Suprapubic skin (tissue), 4 donors: Measurements from ENCODE around the gene GRM7. TPM values are rescaled to one million over a fixed set of nuclear protein-coding genes. Genes with fewer than 3 reads are reported as not detected.

Experiments used
- DNase-seq, 2 donors: peaks; one replicate each; pipeline ENCODE4 v3.0.0-alpha.2; 2019; ENCODE audit warnings: low spot score in 2 of 2
- H3K27ac ChIP-seq: fragments of 200-600 bp; sonication (generic); one replicate; pipeline ENCODE4 v1.5.1; 2019
- H3K27me3 ChIP-seq: fragments of 200-600 bp; sonication (generic); one replicate; pipeline ENCODE4 v1.5.1; 2019
- H3K36me3 ChIP-seq: fragments of 200-600 bp; sonication (generic); one replicate; pipeline ENCODE4 v1.5.1; 2019
- H3K4me1 ChIP-seq: fragments of 200-600 bp; sonication (generic); one replicate; pipeline ENCODE4 v1.5.1; 2019
- H3K4me3 ChIP-seq: fragments of 200-600 bp; sonication (generic); one replicate; pipeline ENCODE4 v1.5.1; 2019; ENCODE audit warnings: mild to moderate bottlenecking
- H3K9me3 ChIP-seq: fragments of 200-600 bp; sonication (generic); one replicate; pipeline ENCODE4 v1.5.1; 2019
- EP300 ChIP-seq: sonication (generic); formaldehyde crosslinking; IDR thresholded peaks from one replicate; pipeline ENCODE4 v1.6.1; 2017; ENCODE audit warnings: antibody characterized with exemption
- POLR2A ChIP-seq, 2 donors: fragments of 450-650 bp; IDR thresholded peaks; one replicate each; pipeline ENCODE4 v1.6.1; 2017; ENCODE audit warnings: antibody characterized with exemption in 2 of 2, mild to moderate bottlenecking in 2 of 2, moderate library complexity in 2 of 2
- POLR2AphosphoS5 ChIP-seq, 3 donors: sonication (generic); formaldehyde crosslinking; IDR thresholded peaks; one replicate each; pipeline ENCODE4 v1.6.1; 2017; ENCODE audit warnings: antibody characterized with exemption in 3 of 3
- WGBS: methylation state at CpG from one replicate; pipeline ENCODE4 v1.1.5; 2018; 5-methylcytosine and 5-hydroxymethylcytosine counted together
- total RNA-seq, 4 donors: library from RNA; depleted of rRNA; stranded (reverse); fragments of >200 nt; gene quantifications; one replicate each; pipeline ENCODE4 v1.1.0, GENCODE V29; 2016
- TF ChIP-seq, protein P1 (sequence below), 2 donors: fragments of 200-600 bp in 1 of 2; fragments of 450-650 bp in 1 of 2; sonication (generic) in 1 of 2; IDR thresholded peaks; one replicate each; pipeline ENCODE4 v1.5.1; 2016 to 2019; ENCODE audit warnings: antibody characterized with exemption in 2 of 2, mild to moderate bottlenecking in 1 of 2, moderate library complexity in 1 of 2

GRM7 gene
- total RNA-seq, 4 donors from 2014 or later: 0.21 to 0.48 TPM; not detected in 2

DNA sequence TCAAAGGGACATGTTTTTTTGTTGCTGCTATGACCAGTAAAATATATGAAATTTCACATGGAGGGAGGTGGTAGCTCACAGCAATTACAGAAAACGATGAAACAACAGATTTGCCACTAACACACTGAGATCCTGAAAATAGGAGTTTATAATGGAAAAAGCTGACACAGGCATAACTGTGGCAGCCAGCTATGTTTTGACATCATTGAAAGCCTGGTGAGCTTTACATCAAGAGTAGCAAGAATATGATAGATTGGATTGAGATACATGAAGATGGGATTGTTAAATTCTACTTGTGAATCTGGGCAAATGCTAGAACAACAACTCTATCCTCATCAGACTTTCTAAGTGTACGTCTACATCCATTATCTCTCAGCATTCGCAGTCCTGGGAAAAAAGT is 760.7 kb downstream of the GRM7 start:
- no peak for DNase-seq
- H3K4me1 ChIP-seq: no peaks in the 10 kb centered on the region
- WGBS: 86% methylated on average over 3 of the region's 3 CpGs
- H3K27me3 ChIP-seq: no peaks in the 10 kb centered on the region
- no peak for TF ChIP-seq POLR2A (IDR thresholded peaks at IDR 0.05)
- TF ChIP-seq, protein P1, sequence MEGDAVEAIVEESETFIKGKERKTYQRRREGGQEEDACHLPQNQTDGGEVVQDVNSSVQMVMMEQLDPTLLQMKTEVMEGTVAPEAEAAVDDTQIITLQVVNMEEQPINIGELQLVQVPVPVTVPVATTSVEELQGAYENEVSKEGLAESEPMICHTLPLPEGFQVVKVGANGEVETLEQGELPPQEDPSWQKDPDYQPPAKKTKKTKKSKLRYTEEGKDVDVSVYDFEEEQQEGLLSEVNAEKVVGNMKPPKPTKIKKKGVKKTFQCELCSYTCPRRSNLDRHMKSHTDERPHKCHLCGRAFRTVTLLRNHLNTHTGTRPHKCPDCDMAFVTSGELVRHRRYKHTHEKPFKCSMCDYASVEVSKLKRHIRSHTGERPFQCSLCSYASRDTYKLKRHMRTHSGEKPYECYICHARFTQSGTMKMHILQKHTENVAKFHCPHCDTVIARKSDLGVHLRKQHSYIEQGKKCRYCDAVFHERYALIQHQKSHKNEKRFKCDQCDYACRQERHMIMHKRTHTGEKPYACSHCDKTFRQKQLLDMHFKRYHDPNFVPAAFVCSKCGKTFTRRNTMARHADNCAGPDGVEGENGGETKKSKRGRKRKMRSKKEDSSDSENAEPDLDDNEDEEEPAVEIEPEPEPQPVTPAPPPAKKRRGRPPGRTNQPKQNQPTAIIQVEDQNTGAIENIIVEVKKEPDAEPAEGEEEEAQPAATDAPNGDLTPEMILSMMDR (IDR thresholded peaks at IDR 0.05): no peak
- TF ChIP-seq POLR2AphosphoS5 (IDR thresholded peaks at IDR 0.05): no peak
- TF ChIP-seq EP300: no peak
- no peaks in the 10 kb centered on the region for H3K36me3 ChIP-seq
- no peaks in the 10 kb centered on the region for H3K9me3 ChIP-seq
- H3K4me3 ChIP-seq: no peak overlapping the region
- H3K27ac ChIP-seq: no peak overlapping the region

DNA sequence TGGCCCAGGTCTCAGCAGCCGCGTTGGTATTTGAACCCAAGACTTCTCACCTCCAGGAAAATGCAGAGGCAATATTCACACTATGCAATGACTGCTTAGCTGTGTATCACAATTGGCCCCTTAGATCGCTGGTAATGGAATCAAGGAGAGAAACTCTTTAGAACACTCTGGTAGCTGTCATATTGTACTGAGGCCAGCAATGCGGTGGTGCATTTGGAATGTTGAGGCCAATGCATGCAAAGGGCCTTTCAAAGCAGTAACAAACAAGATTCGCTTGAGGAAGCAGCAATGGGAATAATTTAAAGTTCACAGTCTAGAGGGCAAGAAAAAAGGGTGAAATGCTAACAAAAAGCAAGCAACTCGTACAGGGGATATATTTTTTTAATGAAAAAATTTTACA is 764.1 kb downstream of the GRM7 start:
- no peak for TF ChIP-seq EP300
- TF ChIP-seq POLR2AphosphoS5 (IDR thresholded peaks at IDR 0.05): no peak
- TF ChIP-seq POLR2A (IDR thresholded peaks at IDR 0.05): no peak
- TF ChIP-seq, protein P1 (IDR thresholded peaks at IDR 0.05): no peak
- no peak overlapping the region for H3K4me3 ChIP-seq
- WGBS: 87% methylated on average over 6 of the region's 6 CpGs
- H3K27ac ChIP-seq: no peak overlapping the region
- no peaks in the 10 kb centered on the region for H3K36me3 ChIP-seq
- H3K4me1 ChIP-seq: no peaks in the 10 kb centered on the region
- no peaks in the 10 kb centered on the region for H3K9me3 ChIP-seq
- H3K27me3 ChIP-seq: no peaks in the 10 kb centered on the region
- no peak for DNase-seq

DNA sequence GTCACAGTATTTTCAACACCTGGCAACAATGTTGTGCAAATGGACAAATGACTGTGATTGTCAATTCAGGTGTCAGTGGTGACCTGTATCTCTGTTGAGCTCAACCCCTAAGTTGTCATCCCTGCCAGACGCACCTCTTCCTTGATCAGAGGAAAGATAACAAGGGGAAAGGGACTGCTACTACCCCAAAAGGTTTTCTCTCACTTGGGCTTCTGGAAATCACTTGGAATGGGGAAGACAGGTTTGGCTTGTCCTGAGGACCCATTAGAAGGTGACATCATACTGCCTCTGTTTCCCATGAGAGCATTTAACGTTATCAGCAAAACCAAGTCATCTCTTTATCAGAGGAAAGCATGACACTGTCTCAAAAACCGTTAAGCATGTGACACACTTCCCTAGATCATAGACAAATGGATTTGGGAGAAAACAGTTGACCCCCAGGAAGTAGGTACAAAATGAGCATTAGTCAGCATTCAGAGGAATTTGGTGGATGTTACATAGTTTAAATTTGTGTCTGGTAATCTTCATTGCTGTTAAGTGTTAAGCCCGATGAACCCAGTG is 769.5 kb downstream of the GRM7 start:
- Histone ChIP-seq H3K36me3 (no peaks in the 10 kb centered on the region), H3K4me1 (no peaks in the 10 kb centered on the region), H3K4me3 (no peak overlapping the region), H3K9me3 (no peaks in the 10 kb centered on the region), H3K27me3 (no peaks in the 10 kb centered on the region), H3K27ac (no peak overlapping the region)
- no peak for DNase-seq
- WGBS: 44% methylated on average over 4 of the region's 4 CpGs
- no peak for TF ChIP-seq POLR2A (IDR thresholded peaks at IDR 0.05)
- no peak for TF ChIP-seq POLR2AphosphoS5 (IDR thresholded peaks at IDR 0.05)
- TF ChIP-seq, protein P1 (IDR thresholded peaks at IDR 0.05): no peak
- no peak for TF ChIP-seq EP300

DNA sequence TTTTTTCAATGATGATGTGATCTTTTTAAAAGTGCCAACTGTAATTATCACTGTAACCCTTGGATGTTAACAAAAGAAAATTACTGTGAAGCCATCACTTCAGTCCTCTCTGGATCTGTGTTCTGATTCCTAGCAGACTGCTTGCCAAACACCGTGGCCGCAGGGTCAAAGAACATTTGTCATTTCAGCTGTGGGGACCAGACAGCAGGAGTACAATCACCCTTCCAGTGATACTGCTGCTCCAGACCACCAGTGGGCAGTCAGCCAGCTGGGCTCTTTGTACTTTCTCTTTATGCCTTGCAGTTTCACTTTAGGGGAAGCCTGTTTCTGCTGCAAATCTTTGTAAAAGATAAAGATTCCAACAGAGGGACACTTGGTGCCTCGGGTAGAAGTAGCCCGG is 770.0 kb downstream of the GRM7 start:
- WGBS: 52% methylated on average over 4 of the region's 4 CpGs
- no peak overlapping the region for H3K4me3 ChIP-seq

DNA sequence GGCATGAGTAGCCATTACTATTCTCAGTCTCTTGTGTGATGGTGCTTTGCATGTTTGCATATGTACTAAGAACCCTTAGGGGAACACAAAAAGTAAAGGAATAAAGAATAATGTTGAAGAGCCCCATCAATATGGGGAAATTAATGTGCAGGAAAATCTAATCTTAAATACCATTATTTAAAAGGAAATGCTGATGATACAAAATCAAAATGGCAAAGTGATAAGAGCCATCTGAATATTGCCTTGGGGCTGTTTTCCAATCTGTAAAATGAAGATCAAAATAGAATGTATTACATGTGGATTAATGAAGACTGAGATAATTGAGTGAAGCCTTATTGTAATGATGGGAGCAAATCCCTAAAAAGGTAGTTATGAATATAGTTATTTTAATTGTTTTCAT is 771.4 kb downstream of the GRM7 start:
- Histone ChIP-seq H3K4me1 (no peaks in the 10 kb centered on the region), H3K9me3 (no peaks in the 10 kb centered on the region), H3K27ac (no peak overlapping the region), H3K27me3 (no peaks in the 10 kb centered on the region), H3K36me3 (no peaks in the 10 kb centered on the region), H3K4me3 (no peak overlapping the region)
- TF ChIP-seq POLR2AphosphoS5 (IDR thresholded peaks at IDR 0.05): no peak
- no peak for TF ChIP-seq POLR2A (IDR thresholded peaks at IDR 0.05)
- TF ChIP-seq, protein P1 (IDR thresholded peaks at IDR 0.05): no peak
- TF ChIP-seq EP300: no peak
- DNase-seq: no peak

More for the DNA sequence above, 770.0 kb downstream of the GRM7 start:
- Histone ChIP-seq H3K4me1 (no peaks in the 10 kb centered on the region), H3K27ac (no peak overlapping the region), H3K27me3 (no peaks in the 10 kb centered on the region), H3K36me3 (no peaks in the 10 kb centered on the region), H3K9me3 (no peaks in the 10 kb centered on the region)
- TF ChIP-seq, protein P1 (IDR thresholded peaks at IDR 0.05): no peak
- TF ChIP-seq EP300 (no peak), POLR2AphosphoS5 (IDR thresholded peaks at IDR 0.05) (no peak), POLR2A (IDR thresholded peaks at IDR 0.05) (no peak)
- DNase-seq: no peak
